Body of pancreas (tissue), 4 donors: ENCODE measurements around the gene LRP1.

Experiments used
- POLR2A ChIP-seq, 3 donors: fragments of 450-650 bp; IDR thresholded peaks; one replicate each; pipeline ENCODE4 v1.6.1; 2016; ENCODE audit warnings: antibody characterized with exemption in 3 of 3, mild to moderate bottlenecking in 2 of 3
- TF ChIP-seq, protein P1 (sequence below), 7 experiments: fragments of 450-650 bp in 4 of 7; fragments of 200-600 bp in 3 of 7; sonication (generic) in 3 of 7; IDR thresholded peaks; one replicate each; pipeline ENCODE4 v1.5.1; 2016 to 2019; ENCODE audit warnings: antibody characterized with exemption in 7 of 7

DNA sequence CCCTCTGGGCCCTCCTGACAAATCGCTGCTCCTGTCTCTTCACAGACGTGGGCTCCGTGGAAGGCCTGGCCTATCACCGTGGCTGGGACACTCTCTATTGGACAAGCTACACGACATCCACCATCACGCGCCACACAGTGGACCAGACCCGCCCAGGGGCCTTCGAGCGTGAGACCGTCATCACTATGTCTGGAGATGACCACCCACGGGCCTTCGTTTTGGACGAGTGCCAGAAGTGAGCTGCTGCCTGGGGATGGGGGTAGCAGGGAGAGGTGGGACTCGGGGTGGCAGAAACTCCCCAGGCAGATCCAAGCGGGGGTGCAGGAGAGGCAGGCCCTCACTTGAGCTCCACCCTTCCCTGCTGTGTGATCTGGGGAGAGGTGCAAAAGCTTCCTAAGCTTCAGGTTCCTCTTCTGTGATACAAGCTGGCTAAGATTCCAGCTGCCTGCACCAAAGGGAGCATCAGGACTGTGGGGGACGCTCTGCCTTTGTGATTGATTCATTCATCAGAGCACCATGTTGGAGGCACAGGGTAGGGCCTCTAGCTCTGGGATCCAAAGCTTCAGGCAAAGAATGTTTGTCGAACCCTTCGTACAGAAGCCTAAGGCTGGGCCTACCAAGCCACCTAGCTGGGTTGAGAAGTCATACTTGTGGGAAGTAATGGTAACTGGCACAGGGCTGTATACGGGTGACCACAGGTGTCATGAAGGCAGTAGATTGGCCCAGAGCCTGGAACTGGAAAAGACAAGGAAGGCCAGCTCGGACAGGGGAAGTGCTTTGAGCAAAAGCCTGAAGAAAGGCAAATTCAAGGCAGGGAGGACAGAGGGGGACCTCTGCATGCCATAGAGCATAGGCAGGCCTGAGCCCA, 59.2 kb downstream of the LRP1 start:
- TF ChIP-seq POLR2A (IDR thresholded peaks at IDR 0.05): no peak
- TF ChIP-seq, protein P1, sequence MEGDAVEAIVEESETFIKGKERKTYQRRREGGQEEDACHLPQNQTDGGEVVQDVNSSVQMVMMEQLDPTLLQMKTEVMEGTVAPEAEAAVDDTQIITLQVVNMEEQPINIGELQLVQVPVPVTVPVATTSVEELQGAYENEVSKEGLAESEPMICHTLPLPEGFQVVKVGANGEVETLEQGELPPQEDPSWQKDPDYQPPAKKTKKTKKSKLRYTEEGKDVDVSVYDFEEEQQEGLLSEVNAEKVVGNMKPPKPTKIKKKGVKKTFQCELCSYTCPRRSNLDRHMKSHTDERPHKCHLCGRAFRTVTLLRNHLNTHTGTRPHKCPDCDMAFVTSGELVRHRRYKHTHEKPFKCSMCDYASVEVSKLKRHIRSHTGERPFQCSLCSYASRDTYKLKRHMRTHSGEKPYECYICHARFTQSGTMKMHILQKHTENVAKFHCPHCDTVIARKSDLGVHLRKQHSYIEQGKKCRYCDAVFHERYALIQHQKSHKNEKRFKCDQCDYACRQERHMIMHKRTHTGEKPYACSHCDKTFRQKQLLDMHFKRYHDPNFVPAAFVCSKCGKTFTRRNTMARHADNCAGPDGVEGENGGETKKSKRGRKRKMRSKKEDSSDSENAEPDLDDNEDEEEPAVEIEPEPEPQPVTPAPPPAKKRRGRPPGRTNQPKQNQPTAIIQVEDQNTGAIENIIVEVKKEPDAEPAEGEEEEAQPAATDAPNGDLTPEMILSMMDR (IDR thresholded peaks at IDR 0.05): no peak
